Measurements from ENCODE around the gene RASSF4. TPM values are rescaled to one million over a fixed set of nuclear protein-coding genes. Genes with fewer than 3 reads are reported as not detected.

The RASSF4 gene, protein sequence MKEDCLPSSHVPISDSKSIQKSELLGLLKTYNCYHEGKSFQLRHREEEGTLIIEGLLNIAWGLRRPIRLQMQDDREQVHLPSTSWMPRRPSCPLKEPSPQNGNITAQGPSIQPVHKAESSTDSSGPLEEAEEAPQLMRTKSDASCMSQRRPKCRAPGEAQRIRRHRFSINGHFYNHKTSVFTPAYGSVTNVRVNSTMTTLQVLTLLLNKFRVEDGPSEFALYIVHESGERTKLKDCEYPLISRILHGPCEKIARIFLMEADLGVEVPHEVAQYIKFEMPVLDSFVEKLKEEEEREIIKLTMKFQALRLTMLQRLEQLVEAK
- total RNA-seq (10 to 100 TPM; 53.1 to 68.1 TPM), polyA plus RNA-seq (ENCODE audit: insufficient read depth, low read depth, low replicate concordance) (28.2 TPM)
- long read RNA-seq, donor 1, partial matches to known transcripts = 0 of 2 reads
- long read RNA-seq, donor 1, other reads (novel, unspliced or antisense) = 0 of 2 reads
- long read RNA-seq, donor 2, partial matches to known transcripts = 5 of 8 reads
- long read RNA-seq, donor 2, other reads (novel, unspliced or antisense) = 0 of 8 reads

- peak; percentile 94 for DNase-seq
- Histone ChIP-seq H3K4me1 (peaks cover 34% of the 10 kb centered on the region), H3K9me3 (no peaks in the 10 kb centered on the region), H3K4me3 (peak within 1 kb of the TSS; percentile 75 to 82), H3K27ac (peak within 1 kb of the TSS; percentile 78 to 83), H3K27me3 (no peaks in the 10 kb centered on the region), H3K36me3 (ENCODE audit: low read depth, missing control alignments) (no peaks in the 10 kb centered on the region)
- 0% methylated on average over 12 to 31 of the region's 74 CpGs for WGBS, 2 donors
- intact Hi-C loops (cut with DNase I; ENCODE audit: low total_unique reads) = no loop called here
- no peak for TF ChIP-seq CTCF (IDR thresholded peaks at IDR 0.05)
- TF ChIP-seq POLR2A (IDR thresholded peaks at IDR 0.05) = no peak
These were observed at the start of gene RASSF4 for GRCh38 chr10:44959247-44960087. TSS of gene RASSF4 (plus strand) at chr10:44959802. CDS start at chr10:44970203, 10,401 bp downstream.

DNA sequence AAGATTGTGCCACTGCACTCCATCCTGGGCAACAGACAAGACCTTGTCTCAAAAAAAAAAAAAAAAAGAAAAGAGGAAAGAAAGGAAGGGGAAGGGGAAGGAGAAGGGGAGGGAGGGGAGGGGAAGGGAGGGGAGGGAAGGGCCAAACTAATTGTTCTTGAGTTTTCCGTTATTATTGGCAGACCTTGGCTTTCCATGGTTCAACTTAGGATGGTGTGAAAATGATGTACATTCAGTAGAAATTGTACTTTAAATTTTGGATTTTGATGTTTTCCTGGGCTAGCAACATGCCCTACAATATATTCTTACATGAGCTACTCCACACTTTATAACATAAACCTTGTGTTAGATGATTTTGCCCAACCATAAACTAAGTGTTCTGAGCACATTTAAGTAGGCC lies 49.7 kb upstream of the RASSF4 start:
- H3K4me3 ChIP-seq = no peak overlapping the region
- TF ChIP-seq CTCF (IDR thresholded peaks at IDR 0.05) = no peak
- TF ChIP-seq POLR2A (IDR thresholded peaks at IDR 0.05) = no peak
- no peak for DNase-seq
- no peaks in the 10 kb centered on the region for H3K27me3 ChIP-seq
- 73 to 83% methylated on average over 1 of the region's 1 CpG for WGBS, 2 donors
- no peak overlapping the region for H3K27ac ChIP-seq
- H3K4me1 ChIP-seq = peaks cover 6% of the 10 kb centered on the region
- no peaks in the 10 kb centered on the region for H3K9me3 ChIP-seq
- no peaks in the 10 kb centered on the region for H3K36me3 ChIP-seq (ENCODE audit: low read depth, missing control alignments)
- intact Hi-C loops (cut with DNase I; ENCODE audit: low total_unique reads) = no loop called here

GRCh38 chr10:44910602-44911001 lies 49.0 kb upstream of the RASSF4 start:
- TF ChIP-seq CTCF (IDR thresholded peaks at IDR 0.05) = no peak
- TF ChIP-seq POLR2A (IDR thresholded peaks at IDR 0.05) = no peak
- Histone ChIP-seq H3K36me3 (ENCODE audit: low read depth, missing control alignments) (no peaks in the 10 kb centered on the region), H3K27ac (no peak overlapping the region), H3K4me3 (no peak overlapping the region), H3K27me3 (no peaks in the 10 kb centered on the region), H3K9me3 (no peaks in the 10 kb centered on the region), H3K4me1 (peaks cover 6% of the 10 kb centered on the region)
- 45 to 60% methylated on average over 7 of the region's 7 CpGs for WGBS, 2 donors
- no peak for DNase-seq
- intact Hi-C loops (cut with DNase I; ENCODE audit: low total_unique reads) = no loop called here

DNA sequence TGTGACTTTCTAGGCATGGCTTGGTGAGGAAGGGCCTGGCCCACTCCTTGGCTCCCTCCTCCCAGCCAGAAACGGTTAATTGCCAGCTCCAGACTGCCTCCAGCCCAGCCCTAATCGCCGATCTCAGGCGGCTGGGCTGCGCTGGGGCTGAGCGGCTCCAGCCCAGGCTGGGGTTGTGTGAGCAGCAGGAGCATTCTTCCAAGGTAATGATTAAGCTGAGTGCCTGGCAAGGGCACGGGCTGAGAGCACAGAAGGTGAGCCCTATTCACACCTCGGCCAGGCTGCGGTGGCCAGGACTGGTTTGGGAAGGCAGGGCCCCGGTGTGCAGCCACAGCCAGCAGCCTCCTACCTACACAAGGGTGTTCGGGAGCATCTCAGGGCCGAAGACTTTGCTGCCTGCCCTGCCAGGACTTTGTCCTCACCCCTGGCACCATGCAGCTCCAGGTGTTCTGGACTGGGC lies 48.5 kb upstream of the RASSF4 start, which contains the start of gene TMEM72:
TMEM72 (plus strand) TSS at position 257 of the 460 bp plus-strand sequence; CDS start at position 433, 176 bp downstream.
- Histone ChIP-seq H3K4me1 (peaks cover 6% of the 10 kb centered on the region), H3K36me3 (ENCODE audit: low read depth, missing control alignments) (no peaks in the 10 kb centered on the region), H3K27ac (no peak within 1 kb of the TSS), H3K27me3 (no peaks in the 10 kb centered on the region), H3K4me3 (no peak within 1 kb of the TSS), H3K9me3 (no peaks in the 10 kb centered on the region)
- 52 to 88% methylated on average over 2 to 12 of the region's 12 CpGs for WGBS, 2 donors
- intact Hi-C loops (cut with DNase I; ENCODE audit: low total_unique reads) = no loop called here
- DNase-seq = no peak
- no peak for TF ChIP-seq POLR2A (IDR thresholded peaks at IDR 0.05)
- no peak for TF ChIP-seq CTCF (IDR thresholded peaks at IDR 0.05)
